AG04450 (cell line): ENCODE data around the gene NCF4. TPM values are rescaled to one million over a fixed set of nuclear protein-coding genes. Genes with fewer than 3 reads are reported as not detected.

Experiments used
- CTCF ChIA-PET: fragments of 300-600, 350-600 bp; formaldehyde crosslinking; extraction: SDS; loops from one replicate; lab custom pipeline; 2022; ENCODE audit warnings: antibody characterized with exemption, inconsistent platforms; lab: Charles Lee
- POLR2A ChIA-PET: fragments of 350-600 bp; formaldehyde crosslinking; extraction: SDS; loops from one replicate; lab custom pipeline; 2021; ENCODE audit warnings: antibody characterized with exemption, inconsistent platforms; lab: Yijun Ruan, JAX
- DNase-seq: peaks from one replicate; pipeline ENCODE4 v3.0.0-alpha.2; 2011; ENCODE audit warnings: low read depth, low spot score
- H3K27ac ChIP-seq: one replicate; pipeline ENCODE4 v1.5.1; 2012; ENCODE audit warnings: low read depth, low read length, control low read depth
- H3K27me3 ChIP-seq: one replicate; pipeline ENCODE4 v1.6.0; 2012; ENCODE audit warnings: low read length; ENCODE audit not compliant: control insufficient read depth, insufficient read depth
- H3K4me3 ChIP-seq: 2 replicates; pipeline ENCODE4 v1.5.1; 2011; ENCODE audit warnings: mild to moderate bottlenecking, low read depth, low read length, control low read depth
- H3K9me3 ChIP-seq: 2 replicates; pipeline ENCODE4 v1.5.1; 2012; ENCODE audit warnings: low read length; ENCODE audit not compliant: control insufficient read depth, insufficient read depth
- CTCF ChIP-seq: IDR thresholded peaks from 2 replicates; pipeline ENCODE4 v1.5.1; 2011; ENCODE audit warnings: low read depth, low read length, control low read depth, inconsistent platforms
- polyA plus RNA-seq: library from polyadenylated mRNA; depleted of rRNA; stranded (reverse); fragments of >200 nt; gene quantifications from 2 replicates; pipeline ENCODE4 v1.2.3, GENCODE V29; 2011

The NCF4 gene
- polyA plus RNA-seq, 1 experiment, result not detected

GRCh38 chr22:36829370-36830002 is 31.3 kb upstream of the NCF4 start:
- ChIA-PET POLR2A (no interaction called here), CTCF (interaction anchor here (1.0 kb wide), 1 partner anchor 26 kb away, joined by 5 read pairs; no protein-coding TSS in a partner anchor)
- DNase-seq, result no peak
- H3K27ac ChIP-seq, result no peak overlapping the region
- peaks cover 11% of the 10 kb centered on the region for H3K27me3 ChIP-seq
- H3K4me3 ChIP-seq, result no peak overlapping the region
- H3K9me3 ChIP-seq, result no peaks in the 10 kb centered on the region
- no peak for TF ChIP-seq CTCF

- Histone ChIP-seq H3K27me3 (peaks cover 11% of the 10 kb centered on the region), H3K4me3 (no peak overlapping the region), H3K27ac (no peak overlapping the region), H3K9me3 (no peaks in the 10 kb centered on the region)
- ChIA-PET CTCF (interaction anchor here (1.0 to 1.3 kb wide), 2 partner anchors 25 to 27 kb away, joined by 4 to 6 read pairs; no protein-coding TSS in a partner anchor), POLR2A (no interaction called here)
- no peak for TF ChIP-seq CTCF
- no peak for DNase-seq
Measured at GRCh38 chr22:36830601-36831000, 30.2 kb upstream of the NCF4 start.

- H3K27me3 ChIP-seq, result peaks cover 9% of the 10 kb centered on the region
- H3K4me3 ChIP-seq, result no peak overlapping the region
- CTCF ChIA-PET, result interaction anchor here (1.0 to 1.3 kb wide), 2 partner anchors 25 to 26 kb away, joined by 4 to 6 read pairs; no protein-coding TSS in a partner anchor
- POLR2A ChIA-PET, result no interaction called here
- no peaks in the 10 kb centered on the region for H3K9me3 ChIP-seq
- H3K27ac ChIP-seq, result no peak overlapping the region
- no peak for DNase-seq
- TF ChIP-seq CTCF, result no peak
Measured at GRCh38 chr22:36831206-36831605, 29.6 kb upstream of the NCF4 start.

- H3K27me3 ChIP-seq, result peaks cover 13% of the 10 kb centered on the region
- DNase-seq, result no peak
- no peak overlapping the region for H3K27ac ChIP-seq
- POLR2A ChIA-PET, result no interaction called here
- CTCF ChIA-PET, result interaction anchor here (1.0 to 1.3 kb wide), 2 partner anchors 24 to 26 kb away, joined by 4 to 6 read pairs; no protein-coding TSS in a partner anchor
- no peak for TF ChIP-seq CTCF
- no peak overlapping the region for H3K4me3 ChIP-seq
- no peaks in the 10 kb centered on the region for H3K9me3 ChIP-seq
Measured at GRCh38 chr22:36831717-36832116, 29.1 kb upstream of the NCF4 start.

- no peak for DNase-seq
- ChIA-PET POLR2A (no interaction called here), CTCF (interaction anchor here (1.3 kb wide), 1 partner anchor 23 kb away, joined by 5 read pairs; no protein-coding TSS in a partner anchor)
- TF ChIP-seq CTCF, result no peak
- Histone ChIP-seq H3K27me3 (peaks cover 13% of the 10 kb centered on the region), H3K27ac (no peak overlapping the region), H3K9me3 (peaks cover 1% of the 10 kb centered on the region; the same call in 1 of the 2 replicates), H3K4me3 (no peak overlapping the region)
Measured at GRCh38 chr22:36833073-36833472, 27.7 kb upstream of the NCF4 start.
